Renal pelvis (tissue), 4 donors: ENCODE results near the gene DIRAS1. TPM values are rescaled to one million over a fixed set of nuclear protein-coding genes. Genes with fewer than 3 reads are reported as not detected.
"Not testable (repeated sequence)": the region's sequence is repeated elsewhere in the genome, so short reads cannot be mapped to it uniquely, and the experiment has no call there.

ENCODE experiments used
- DNase-seq: peaks from one replicate; pipeline ENCODE4 v3.0.0-alpha.2; 2013
- polyA plus RNA-seq, 3 donors: library from polyadenylated mRNA; unstranded; fragments of 120-200 nt; gene quantifications; one replicate each; pipeline ENCODE4 v1.2.1, GENCODE V29; 2013; ENCODE audit not compliant: insufficient read length in 3 of 3

DIRAS1 gene
- polyA plus RNA-seq, 3 donors: 3.5 to 3.7 (median 3.5) TPM

DNA sequence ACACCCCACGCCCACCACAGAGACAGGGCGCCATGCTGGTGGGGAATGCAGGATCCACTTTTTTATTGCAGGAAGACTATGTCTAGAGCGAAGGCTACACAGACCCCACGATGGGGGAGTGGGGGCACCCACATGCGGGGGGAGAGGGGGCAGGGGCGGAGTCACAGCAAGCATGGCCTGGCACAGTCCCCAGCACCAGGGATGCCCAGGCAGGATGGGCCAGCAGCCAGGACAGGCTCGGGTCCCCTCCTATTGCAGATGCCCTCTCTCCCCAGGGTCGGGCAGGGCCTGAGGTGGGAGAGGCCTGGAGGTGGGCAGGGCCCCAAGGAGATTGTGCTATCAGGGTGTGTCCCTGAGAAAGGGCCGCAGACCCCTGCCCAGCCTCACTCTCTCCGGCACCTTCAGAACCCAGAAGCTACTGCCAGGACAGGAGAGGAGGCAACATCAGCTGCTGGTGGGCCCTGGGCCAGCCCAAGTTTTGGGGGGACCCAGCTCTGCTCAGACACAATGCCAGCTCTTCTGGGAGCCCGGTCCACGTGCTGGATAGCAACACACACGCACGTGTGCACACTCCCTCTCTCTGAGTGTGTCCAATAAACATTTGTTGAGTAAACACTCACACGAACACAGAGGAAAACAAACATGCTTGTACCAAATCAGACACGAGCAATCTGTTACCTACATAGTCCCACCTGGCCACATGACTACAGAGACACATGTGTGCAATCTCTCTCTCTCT lies 6.5 kb downstream of the DIRAS1 start:
- DNase-seq: no peak

DNA sequence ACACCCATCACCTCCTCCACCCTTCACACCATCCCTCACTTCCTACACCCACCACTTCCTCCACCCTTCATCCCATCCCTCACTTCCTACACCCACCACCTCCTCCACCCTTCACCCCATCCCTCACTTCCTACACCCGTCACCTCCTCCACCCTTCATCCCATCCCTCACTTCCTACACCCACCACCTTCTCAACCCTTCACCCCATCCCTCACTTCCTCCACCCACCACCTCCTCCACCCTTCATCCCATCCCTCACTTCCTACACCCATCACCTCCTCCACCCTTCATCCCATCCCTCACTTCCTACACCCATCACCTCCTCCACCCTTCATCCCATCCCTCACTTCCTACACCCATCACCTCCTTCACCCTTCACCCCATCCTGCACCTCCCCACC lies 7.1 kb downstream of the DIRAS1 start:
- DNase-seq: not testable (repeated sequence)

DNA sequence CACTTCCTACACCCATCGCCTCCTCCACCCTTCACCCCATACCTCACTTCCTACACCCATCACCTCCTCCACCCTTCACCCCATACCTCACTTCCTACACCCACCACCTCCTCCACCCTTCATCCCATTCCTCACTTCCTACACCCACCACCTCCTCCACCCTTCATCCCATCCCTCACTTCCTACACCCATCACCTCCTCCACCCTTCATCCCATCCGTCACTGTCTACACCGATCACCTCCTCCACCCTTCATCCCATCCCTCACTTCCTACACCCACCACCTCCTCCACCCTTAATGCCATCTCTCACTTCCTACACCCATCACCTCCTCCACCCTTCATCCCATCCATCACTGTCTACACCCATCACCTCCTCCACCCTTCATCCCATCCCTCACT lies 8.0 kb downstream of the DIRAS1 start:
- not testable (repeated sequence) for DNase-seq

DNA sequence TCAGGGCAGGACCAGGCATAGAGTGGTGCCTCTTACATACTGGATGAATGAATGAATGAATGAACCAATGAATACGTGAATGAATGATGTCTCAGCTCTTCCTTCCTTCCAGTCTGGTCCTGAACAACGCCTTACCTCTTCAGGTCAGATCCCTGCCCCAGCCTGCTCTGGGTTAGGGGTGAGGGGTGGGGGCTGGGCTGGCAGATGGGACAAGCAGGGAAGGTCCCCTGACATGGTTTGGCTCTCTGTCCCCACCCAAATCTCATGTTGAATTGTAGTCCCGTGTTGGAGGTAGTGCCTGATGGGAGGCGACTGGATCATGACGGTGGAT lies 9.3 kb downstream of the DIRAS1 start:
- DNase-seq: no peak

DNA sequence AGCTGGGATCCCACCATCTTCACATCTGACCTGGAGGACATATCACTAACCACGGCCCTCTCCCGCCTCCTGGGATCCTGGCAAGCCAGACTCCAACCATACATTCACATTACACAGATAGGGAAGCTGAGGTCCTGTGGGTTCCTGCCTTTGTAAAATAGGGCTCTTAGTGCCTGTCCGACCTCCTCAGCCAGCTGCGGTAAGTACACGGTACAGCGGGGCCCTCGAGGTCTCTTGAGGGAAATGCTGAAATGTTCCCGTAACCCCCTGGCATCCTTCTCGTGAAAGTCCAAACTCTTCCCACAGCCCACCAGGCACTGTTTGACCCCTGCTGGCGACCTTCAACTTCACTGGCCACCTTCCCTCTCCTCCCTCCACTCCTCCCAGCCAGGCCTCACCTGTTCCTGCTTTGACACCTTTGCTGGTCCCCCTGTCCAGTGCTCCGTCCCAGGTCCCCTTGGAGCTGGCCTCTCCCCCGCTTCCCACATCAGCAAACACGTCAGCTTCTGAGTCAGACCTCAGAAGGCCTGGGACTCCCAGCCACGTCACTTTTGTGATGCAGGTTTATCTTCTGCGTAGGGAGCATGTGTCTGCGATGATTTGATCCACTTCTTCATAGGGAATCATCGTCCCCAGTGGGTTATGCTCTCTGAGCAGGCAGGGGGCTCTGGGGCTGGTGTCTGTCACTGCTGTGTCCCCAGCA lies 9.8 kb downstream of the DIRAS1 start:
- no peak for DNase-seq

DNA sequence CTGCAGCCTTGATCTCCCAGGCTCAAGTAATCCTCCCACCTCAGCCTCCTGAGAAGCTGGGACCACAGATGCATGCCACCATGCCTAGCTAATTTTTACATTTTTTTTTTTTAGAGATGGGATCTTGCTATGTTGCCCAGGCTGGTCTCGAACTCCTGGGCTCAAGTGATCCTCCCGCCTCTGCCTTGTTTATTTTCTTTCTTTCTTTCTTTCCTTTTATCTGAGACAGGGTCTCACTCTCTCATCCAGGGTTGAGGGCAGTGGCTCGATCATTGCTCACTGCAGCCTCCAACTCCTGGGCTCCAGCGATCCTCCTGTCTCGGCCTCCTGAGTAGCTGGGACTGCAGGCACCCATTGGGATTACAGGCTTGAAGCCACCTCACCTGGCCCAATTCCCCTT lies 14.9 kb downstream of the DIRAS1 start:
- no peak for DNase-seq

DNA sequence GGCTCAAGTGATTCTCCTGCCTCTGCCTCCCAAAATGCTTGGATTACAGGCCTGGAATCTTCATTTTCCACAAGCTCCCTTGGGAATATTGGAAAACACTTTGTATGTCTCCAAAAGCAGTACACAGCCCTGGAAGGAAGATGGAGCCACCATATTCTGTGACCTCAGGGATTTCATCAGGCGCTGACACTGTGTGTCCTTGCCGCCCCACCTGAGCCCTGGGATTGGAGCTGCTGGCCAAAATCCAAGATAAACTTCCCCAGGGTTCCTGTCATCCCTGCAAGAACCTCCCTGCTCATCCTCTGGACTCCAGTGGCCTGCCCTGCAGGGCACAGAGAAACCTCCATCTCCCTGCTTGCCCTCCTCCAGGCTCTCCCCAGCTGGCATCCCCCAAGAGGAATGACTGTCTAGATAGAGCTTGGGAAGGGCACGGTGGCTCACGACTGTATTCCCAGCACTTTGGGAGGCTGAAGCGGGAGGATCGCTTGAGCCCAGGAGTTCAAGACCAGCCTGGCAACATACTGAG lies 17.4 kb downstream of the DIRAS1 start:
- no peak for DNase-seq

DNA sequence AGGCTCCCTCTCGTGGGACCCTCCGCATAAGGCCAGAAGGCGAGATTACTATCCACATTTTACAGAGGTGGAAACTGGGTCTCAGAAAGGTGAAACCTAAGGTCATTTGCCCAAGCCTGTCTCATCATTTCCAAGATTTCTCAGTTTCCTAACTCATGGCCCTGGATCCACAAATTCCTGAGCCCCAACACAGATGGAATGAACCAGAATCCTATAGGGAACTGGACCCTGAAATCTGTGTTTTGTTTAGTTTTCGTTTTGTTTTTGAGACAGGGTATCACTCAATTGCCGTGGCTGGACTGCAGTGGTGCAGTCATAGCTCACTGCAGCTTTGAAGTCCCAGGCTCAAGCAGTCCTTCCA lies 18.1 kb downstream of the DIRAS1 start:
- DNase-seq: no peak

DNA sequence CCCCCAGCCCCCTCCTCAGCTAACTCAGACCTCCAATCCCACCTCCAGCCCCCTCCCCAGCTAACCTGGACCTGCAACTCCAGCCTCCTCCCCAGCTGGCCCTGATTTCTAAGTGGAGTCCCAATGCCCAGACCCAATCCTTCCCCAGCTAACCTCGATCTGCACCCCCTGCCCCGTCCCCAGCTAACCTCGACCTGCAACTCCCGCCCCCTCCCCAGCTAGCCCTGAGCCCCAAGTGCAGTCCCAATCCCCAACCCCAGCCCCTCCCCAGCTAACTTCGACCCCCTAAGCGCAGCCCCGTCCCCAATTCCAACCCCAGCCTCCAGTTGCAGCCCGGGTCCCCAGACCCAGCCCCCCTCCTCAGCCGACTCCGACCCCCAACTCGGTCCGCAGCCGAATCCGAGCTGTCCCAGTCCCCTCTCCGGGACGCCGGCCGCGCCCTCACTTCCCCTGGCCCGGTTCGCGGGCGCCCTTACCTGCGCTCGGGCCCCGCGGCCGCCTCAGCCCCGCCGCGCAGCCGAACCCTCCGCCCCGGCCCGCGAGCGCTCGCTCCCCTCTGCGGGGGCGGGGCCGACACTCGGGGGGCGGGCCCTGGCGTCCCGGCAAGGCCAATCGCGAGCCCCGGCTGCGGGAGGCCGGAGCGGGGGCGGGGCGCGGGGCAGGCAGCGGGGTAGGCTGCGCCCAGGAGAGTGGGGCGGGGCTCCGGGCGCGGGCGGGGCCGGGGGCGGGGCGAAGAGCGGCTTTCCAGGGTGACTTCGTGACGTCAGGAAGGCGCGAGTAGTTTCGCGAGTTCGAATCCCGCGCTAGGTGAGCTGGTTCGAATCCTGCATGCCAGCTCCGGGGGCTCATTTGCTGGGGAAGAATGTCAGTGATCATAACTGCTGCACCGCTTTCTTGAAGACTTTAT lies 18.7 kb downstream of the DIRAS1 start, which contains the start of gene GNG7:
Gene GNG7 (minus strand): TSS at position 525 of the 907 bp plus-strand sequence. CDS start 182,006 bp downstream, outside the sequence.
- peak; percentile 93 for DNase-seq

DNA sequence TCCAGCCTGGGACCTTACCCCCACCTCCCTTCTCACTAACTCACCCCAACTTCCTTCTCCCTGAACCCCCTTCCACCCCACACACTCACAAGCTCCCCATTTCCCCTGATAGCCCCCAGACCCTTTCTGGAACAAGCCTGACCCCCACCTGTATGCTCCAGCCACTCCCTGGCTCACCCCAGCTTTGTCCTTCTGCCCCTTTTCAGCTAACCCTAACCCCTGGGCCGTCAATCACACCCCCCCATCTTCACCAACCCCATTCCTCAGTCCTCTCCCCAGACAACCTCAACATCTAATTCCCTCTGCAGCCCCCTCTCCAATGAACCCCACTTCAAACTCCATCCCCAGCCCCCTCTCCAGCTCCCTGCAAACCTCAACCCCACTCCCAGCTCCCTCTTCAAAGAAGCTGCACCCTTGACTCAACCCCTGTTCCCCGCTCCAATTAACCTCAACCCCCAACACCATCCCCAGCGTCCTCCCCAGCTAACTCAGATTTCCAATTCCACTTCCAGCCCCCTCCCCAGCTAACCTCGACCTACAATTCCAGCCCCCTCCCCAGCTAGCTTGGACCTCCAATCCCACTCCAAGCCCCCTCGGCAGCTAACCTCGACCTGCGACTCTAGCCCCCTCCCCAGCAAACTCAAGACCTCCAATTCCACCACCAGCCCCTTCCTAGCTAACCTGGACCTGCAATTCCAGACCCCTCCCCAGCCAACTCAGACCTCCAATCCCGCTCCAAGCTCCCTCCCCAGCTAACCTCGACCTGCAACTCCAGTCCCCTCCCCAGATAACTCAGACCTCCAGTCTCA lies 19.6 kb downstream of the DIRAS1 start:
- DNase-seq: no peak

DNA sequence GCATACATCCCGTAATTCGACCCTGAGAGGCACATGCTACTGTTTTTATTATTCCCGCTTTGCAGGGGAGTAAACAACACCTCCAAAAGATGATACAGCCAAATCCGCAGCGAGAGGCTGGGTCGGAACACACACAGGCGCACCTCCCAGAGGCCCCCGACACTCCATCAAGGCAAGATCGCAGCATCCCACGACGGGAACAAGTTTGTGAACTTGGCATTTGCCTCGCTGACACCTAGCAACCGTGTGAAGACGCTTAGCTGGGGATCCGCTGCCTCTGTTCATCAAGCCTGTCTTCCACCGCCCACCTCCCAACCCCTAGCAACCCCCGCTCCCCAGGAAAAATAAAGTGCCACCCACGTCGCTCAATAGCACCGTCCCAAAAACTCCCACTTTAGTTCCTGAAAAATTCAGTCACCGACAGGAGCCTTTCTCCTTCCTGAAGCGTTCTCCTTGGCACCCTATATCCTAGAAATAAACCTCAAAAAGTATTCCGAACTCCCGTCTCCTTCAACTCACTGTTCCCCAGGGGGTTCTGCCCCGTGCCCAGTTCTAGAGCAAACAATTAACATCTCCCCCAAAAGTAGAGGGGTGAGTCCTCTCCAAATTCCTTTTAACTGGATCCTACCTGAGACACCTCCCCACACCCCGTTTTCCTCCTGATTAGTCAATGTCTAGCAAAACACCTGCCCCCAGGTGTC lies 20.4 kb downstream of the DIRAS1 start:
- no peak for DNase-seq

DNA sequence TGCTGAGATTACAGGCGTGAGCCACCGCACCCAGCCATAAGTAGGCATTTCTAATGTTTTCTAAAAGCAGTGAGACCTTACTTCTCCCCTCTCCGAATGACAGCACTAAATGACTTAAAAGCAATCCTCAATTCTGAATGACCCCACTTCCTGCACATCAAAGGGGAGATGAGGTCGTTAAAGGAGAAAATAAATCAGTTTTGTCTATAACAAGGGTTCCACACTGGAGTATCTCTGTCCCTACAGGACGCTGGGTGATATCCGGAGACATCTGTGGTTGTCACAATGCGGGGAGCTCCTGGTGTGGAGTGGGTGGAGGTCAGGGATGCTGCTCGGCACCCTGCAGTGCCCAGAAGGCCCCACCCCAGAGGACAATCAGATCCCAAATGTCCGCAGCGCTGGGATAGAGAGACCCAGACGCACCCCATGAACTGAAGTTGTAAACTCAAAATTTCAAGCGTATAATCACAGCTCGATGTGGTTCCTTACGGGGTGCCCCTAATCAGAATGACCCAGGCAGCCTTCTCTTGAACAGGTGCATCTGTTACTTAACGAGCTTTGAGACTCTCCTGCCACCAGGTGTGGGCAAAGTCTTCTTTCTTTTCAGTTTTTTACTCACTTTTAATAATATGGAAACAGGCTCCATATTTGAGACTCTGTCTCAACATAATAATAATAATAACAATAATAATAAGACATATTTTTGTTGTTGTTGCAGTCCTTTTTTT lies 21.6 kb downstream of the DIRAS1 start:
- no peak for DNase-seq

DNA sequence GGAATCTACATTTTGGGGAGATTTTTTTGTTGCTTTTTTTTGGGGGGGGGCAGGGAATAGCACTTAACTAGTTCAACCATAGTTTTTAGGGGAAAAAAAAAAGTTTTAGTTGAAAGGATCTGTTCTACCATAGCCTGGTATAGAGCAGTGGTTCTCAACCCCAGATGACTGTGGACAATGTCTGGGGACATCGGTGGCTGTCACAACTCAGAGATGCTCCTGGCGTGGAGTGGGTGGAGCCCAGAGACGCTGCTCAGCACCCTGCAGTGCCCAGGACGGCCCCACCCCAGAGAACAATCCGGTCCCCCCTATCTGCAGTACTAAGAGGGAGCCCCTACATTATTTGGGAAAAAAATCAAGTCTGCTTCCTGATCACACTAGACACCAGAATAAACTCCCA lies 27.0 kb downstream of the DIRAS1 start:
- no peak for DNase-seq

DNA sequence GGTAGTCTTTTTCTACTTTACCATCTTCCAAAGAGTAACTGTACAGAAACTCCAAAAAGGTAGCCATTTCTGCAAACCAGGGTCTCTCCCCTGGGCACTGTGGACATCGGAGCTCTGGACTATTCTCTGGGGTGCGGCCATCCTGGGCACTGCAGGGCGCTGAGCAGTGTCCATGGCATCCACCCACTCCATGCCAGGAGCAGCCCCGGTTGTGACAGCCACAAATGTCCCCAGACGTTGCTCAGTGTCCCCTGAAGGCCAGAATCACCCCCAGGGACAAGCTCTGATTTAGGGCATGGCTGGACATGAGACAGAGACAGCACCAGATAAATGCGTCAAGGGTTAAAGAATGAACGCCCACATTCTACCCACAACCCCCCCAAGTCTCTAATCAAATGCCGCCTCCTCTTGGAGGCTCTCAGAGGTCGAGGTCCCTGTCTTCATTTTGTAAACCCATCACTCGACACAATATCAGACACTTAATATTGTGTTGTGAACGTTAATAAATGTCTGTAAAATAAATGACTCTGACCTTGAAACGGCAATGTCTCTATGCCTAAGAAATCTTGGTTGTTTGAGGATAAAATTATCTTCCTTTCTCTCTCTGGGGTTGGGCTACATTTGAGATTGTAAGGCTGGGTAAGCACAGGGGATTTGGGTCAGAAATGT lies 27.5 kb downstream of the DIRAS1 start:
- no peak for DNase-seq

DNA sequence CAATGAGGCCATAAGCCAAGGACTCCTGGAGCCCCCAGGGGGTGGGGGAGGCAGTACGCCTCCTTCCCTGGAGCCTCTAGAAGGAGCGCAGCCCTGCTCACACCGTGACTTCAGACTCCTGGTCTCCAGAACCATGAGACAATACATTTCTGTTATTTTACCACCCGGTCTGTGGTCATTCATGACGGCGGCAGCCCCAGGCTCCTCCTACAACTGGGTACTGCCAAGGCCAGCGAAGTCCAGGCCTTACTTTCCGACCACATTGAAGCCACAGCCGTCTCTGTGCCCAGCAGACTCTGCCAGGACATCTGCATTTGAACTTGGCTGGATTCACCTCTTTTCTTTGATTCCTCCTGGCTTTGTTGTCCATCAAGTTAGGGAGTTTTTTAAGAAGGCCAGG lies 29.2 kb downstream of the DIRAS1 start:
- DNase-seq: no peak

DNA sequence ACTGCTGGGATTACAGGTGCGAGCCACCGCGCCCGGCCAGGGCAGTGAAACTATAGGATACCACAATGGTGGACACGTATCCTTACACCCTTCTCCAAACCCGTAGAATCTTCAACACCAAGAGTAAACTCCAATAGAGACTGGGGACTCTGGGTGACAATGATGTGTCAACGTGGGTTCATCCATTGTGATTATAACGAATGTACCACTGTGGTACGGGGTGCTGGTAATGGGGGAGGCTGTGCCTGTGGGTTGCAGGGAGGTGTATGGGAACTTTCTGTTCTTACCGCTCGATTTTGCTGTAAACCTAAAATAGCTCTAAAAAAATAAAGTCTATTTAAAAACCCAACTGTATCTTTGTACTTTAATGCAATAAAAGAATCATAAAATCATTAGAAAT lies 30.3 kb downstream of the DIRAS1 start:
- DNase-seq: no peak

DNA sequence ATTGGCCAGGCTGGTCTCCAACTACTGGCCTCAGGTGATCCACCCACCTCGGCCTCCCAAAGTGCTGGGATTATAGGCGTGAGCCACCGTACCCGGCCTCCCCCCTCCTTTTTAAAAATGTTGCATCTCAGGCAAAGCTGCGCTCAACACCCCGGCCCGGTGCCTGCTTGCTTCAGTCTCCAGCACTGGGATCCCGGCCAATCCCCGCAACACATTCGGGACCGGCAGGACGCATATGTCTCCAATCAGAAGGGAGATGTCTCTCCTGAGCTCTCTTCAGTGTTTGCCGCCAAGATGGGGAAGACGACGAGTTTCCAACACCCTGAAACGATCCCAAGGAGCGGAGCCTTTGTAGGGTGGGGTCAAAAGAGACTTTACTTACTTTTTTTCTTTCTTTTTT lies 34.8 kb downstream of the DIRAS1 start:
- no peak for DNase-seq

DNA sequence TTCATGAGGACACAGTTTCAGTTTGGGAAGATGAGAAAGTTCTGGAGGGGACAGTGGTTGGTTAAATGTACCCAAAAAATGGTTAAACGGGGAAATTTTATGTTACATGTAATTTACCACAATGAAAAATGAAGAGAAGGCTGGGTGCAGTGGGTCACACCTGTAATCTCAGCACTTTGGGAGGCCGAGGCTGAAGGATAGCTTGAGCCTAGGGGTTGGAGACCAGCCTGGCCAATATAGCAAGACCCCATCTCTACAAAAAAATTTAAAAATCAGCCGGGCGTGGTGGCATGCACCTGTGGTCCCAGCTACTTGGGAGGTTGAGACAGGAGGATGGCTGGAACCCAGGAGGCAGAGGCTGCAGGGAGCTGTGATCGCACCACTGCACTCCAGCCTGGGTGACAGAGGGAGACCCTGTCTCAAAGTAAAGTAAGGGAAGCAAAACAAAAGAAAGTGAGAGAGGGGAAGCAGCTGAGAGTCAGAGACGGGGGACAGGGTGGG lies 35.9 kb downstream of the DIRAS1 start:
- no peak for DNase-seq

DNA sequence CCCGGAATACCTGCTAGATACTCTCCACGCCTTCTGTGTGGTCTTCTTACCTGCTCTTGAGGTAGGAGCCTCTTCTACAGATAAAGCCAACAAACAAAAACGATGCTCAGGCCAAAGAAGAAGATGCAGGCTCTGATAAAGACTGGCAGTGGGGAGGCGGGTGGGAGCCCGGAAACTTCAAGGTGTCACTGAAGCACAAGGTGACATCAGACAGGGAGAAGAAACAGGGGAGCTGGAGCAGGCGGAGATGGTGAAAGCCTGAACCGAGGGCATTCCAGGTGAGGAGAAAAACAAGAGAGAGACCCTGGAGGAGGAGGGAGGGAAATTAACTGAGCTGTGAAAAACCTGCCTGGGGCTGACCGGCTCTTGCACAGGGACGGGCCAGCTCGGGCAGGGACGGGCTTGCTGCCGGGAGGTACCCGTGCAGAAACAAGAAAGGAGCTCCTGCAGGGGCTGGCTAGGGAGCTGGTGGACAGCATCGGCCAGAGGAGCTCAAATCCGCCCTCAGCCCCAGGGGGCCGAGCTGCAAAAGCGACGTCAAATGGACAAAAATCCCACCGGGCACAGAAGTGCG lies 37.7 kb downstream of the DIRAS1 start:
- no peak for DNase-seq
